ENCODE data around the gene LRRC55. TPM values are rescaled to one million over a fixed set of nuclear protein-coding genes. Genes with fewer than 3 reads are reported as not detected.

The LRRC55 gene
- total RNA-seq, 4 donors from 2014 or later, result 0.13 TPM; not detected in 3

GRCh38 chr11:57213342-57214097 is 31.8 kb downstream of the LRRC55 start:
- H3K4me3 ChIP-seq, result no peak overlapping the region
- H3K27me3 ChIP-seq, result no peaks in the 10 kb centered on the region
- H3K9me3 ChIP-seq, result no peaks in the 10 kb centered on the region
- no peak for DNase-seq
- no peaks in the 10 kb centered on the region for H3K36me3 ChIP-seq
- TF ChIP-seq POLR2A (IDR thresholded peaks at IDR 0.05) (no peak), CTCF (IDR thresholded peaks at IDR 0.05) (no peak)
- peak overlapping the region in 2 of 4 donors; percentile 7 to 39 for H3K27ac ChIP-seq
- H3K4me1 ChIP-seq, result no peaks in the 10 kb centered on the region

- Histone ChIP-seq H3K9me3 (no peaks in the 10 kb centered on the region), H3K27me3 (no peaks in the 10 kb centered on the region), H3K27ac (peak overlapping the region in 2 of 4 donors; percentile 7 to 39), H3K36me3 (no peaks in the 10 kb centered on the region), H3K4me1 (no peaks in the 10 kb centered on the region), H3K4me3 (no peak overlapping the region)
- DNase-seq, result no peak
- TF ChIP-seq CTCF (IDR thresholded peaks at IDR 0.05) (no peak), POLR2A (IDR thresholded peaks at IDR 0.05) (no peak)
Observed at GRCh38 chr11:57214098-57214417, 32.3 kb downstream of the LRRC55 start.

- Histone ChIP-seq H3K4me3 (no peak overlapping the region), H3K27me3 (no peaks in the 10 kb centered on the region), H3K27ac (peak overlapping the region in 2 of 4 donors; percentile 7 to 39), H3K4me1 (no peaks in the 10 kb centered on the region), H3K9me3 (no peaks in the 10 kb centered on the region), H3K36me3 (no peaks in the 10 kb centered on the region)
- no peak for DNase-seq
- TF ChIP-seq POLR2A (IDR thresholded peaks at IDR 0.05), result no peak
- no peak for TF ChIP-seq CTCF (IDR thresholded peaks at IDR 0.05)
Observed at GRCh38 chr11:57214494-57214893, 32.7 kb downstream of the LRRC55 start.

DNA sequence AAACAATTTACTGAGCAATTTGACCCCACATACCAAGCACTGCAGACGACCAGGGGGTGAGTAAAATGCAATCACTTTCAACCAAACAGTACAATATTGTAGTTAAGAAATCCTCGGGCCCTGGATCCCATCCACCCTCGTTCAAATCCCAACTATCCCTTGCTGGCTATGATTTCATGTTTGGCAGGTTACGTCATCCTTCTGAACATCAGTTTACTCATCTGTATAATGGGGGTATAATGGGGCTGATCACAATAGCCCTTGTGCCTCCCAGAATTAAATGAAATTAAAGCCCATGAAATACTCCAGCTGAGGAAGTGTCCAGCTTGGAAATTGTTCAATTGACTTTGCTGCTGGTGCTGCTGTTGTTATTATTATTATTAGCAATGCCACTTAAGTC is 34.7 kb downstream of the LRRC55 start:
- H3K9me3 ChIP-seq, result no peaks in the 10 kb centered on the region
- H3K4me1 ChIP-seq, result no peaks in the 10 kb centered on the region
- TF ChIP-seq CTCF (IDR thresholded peaks at IDR 0.05), result no peak
- no peaks in the 10 kb centered on the region for H3K27me3 ChIP-seq
- H3K4me3 ChIP-seq, result no peak overlapping the region
- no peak for DNase-seq
- no peak overlapping the region for H3K27ac ChIP-seq
- no peaks in the 10 kb centered on the region for H3K36me3 ChIP-seq

GRCh38 chr11:57217053-57217452 is 35.3 kb downstream of the LRRC55 start:
- Histone ChIP-seq H3K4me3 (no peak overlapping the region), H3K36me3 (no peaks in the 10 kb centered on the region), H3K27me3 (no peaks in the 10 kb centered on the region), H3K4me1 (no peaks in the 10 kb centered on the region), H3K27ac (no peak overlapping the region), H3K9me3 (no peaks in the 10 kb centered on the region)
- no peak for DNase-seq
- no peak for TF ChIP-seq CTCF (IDR thresholded peaks at IDR 0.05)
- no peak for TF ChIP-seq POLR2A (IDR thresholded peaks at IDR 0.05)
